Thymus (tissue), 11 donors: ENCODE results near the gene KRT80. TPM values are rescaled to one million over a fixed set of nuclear protein-coding genes. Genes with fewer than 3 reads are reported as not detected.

Source experiments
- DNase-seq, 9 donors: peaks; one replicate each; pipeline ENCODE4 v3.0.0-alpha.2; 2013; ENCODE audit warnings: low spot score in 9 of 9, low read depth in 6 of 9, missing footprints in 1 of 9
- H3K27ac ChIP-seq, 2 donors: one replicate each; pipeline ENCODE4 v1.5.1; 2013; ENCODE audit warnings: control low read depth in 1 of 2, low read depth in 1 of 2, low read length in 1 of 2, mild to moderate bottlenecking in 1 of 2, moderate library complexity in 1 of 2
- H3K27me3 ChIP-seq, 2 donors: one replicate each; pipeline ENCODE4 v1.5.1; 2013; ENCODE audit warnings: low read length in 1 of 2; ENCODE audit not compliant: control insufficient read depth in 2 of 2, insufficient read depth in 1 of 2
- H3K36me3 ChIP-seq, 2 donors: one replicate each; pipeline ENCODE4 v1.5.1; 2013; ENCODE audit warnings: low read length in 1 of 2, mild to moderate bottlenecking in 1 of 2, moderate library complexity in 1 of 2; ENCODE audit not compliant: control insufficient read depth in 2 of 2, insufficient read depth in 2 of 2
- H3K4me1 ChIP-seq, 2 donors: one replicate each; pipeline ENCODE4 v1.5.1; 2013; ENCODE audit warnings: low read length in 2 of 2; ENCODE audit not compliant: control insufficient read depth in 2 of 2, insufficient read depth in 2 of 2
- H3K4me3 ChIP-seq, 2 donors: one replicate each; pipeline ENCODE4 v1.5.1; 2013; ENCODE audit warnings: low read length in 2 of 2, control low read depth in 1 of 2, mild to moderate bottlenecking in 1 of 2
- H3K9me3 ChIP-seq, 2 donors: one replicate each; pipeline ENCODE4 v1.5.1; 2013; ENCODE audit warnings: low read length in 1 of 2, mild to moderate bottlenecking in 1 of 2; ENCODE audit not compliant: control insufficient read depth in 2 of 2, insufficient read depth in 1 of 2
- WGBS: extraction: QIAGEN DNeasy Blood & Tissue Kit; methylation state at CpG from one replicate; pipeline ENCODE4 v1.1.7; 2013; 5-methylcytosine and 5-hydroxymethylcytosine counted together
- polyA plus RNA-seq: library from polyadenylated mRNA; stranded (reverse); fragments of 200-250 nt; gene quantifications from one replicate; pipeline ENCODE4 v1.2.3, GENCODE V29; 2013
- total RNA-seq: library from RNA; stranded (reverse); fragments of 120-200 nt; gene quantifications from one replicate; pipeline ENCODE4 v1.2.4, GENCODE V29; 2013
- donor health status: healthy.

The KRT80 gene
- total and polyA plus RNA-seq, 2 donors, result 0.14 to 4.8 TPM

DNA sequence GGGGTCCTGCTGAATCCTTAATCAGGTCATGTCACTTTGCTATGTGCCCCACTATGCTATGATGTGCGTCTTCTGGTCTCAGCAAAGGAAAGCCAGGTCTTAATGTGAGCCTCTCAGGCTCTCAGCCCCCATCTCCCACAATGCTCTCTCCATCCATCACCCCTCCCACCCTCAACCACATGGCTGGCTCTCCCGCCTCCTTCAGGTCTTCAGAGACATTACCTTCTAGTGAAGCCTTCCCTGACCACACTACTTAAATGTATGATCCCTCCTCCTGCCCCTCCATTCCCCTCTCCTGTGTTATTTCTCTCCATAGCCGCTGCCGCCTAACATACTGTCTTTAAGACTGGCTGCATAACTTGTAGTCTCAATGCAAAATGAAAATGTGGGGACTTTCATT, 50.5 kb downstream of the KRT80 start:
- Histone ChIP-seq H3K9me3 (no peaks in the 10 kb centered on the region), H3K27ac (no peak overlapping the region), H3K27me3 (peaks cover 0 to 8% of the 10 kb centered on the region in 2 donors), H3K36me3 (no peaks in the 10 kb centered on the region), H3K4me3 (no peak overlapping the region), H3K4me1 (no peaks in the 10 kb centered on the region)
- no peak for DNase-seq
- WGBS, result 95% methylated on average over 4 of the region's 4 CpGs

DNA sequence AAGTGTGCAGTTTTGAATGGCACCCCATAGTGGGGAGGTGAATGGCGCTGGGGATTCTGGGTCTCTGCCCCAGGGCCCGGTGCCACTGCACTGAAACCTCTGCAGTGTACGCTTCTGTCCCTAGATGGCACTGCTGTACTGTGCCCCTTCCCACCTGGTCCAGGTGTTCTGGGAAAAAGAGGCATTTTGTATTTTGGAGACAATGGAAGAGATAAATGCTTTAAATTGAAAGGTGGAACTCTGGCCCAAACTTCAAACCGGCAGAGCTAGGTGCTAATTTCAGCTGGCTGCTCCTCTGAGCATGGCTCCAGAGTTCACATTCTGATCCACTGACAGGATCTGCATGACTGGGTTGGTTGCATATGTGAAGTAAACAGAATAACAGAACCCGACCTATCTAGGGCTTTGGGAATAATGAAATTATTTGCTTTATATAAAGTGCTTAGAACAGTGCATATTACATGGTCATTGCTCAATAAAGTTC, 52.2 kb downstream of the KRT80 start:
- no peaks in the 10 kb centered on the region for H3K36me3 ChIP-seq
- H3K9me3 ChIP-seq, result no peaks in the 10 kb centered on the region
- 41% methylated on average over 5 of the region's 5 CpGs for WGBS
- H3K27me3 ChIP-seq, result peaks cover 0 to 8% of the 10 kb centered on the region in 2 donors
- no peak overlapping the region for H3K4me3 ChIP-seq
- H3K27ac ChIP-seq, result no peak overlapping the region
- peak in 3 of 9 donors; percentile 38 to 52 (median 49) for DNase-seq
- H3K4me1 ChIP-seq, result no peaks in the 10 kb centered on the region

DNA sequence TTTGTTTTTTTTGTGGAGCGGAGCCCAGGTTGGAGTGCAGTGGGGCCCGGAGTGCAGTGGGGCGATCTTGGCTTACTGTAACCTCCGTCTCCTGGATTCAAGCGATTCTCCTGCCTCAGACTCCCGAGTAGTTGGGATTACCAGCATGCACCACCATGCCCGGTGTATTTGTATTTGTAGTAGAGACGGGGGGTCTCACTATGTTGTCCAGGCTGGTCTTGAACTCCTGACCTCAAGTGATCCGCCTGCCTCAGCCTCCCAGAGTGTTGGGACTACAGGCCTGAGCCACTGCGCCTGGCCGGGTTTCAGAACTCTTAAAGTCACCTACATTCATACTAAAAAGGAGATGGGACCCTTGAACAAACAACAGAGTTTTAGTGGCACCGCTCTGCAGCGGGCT, 52.7 kb downstream of the KRT80 start:
- Histone ChIP-seq H3K27me3 (peaks cover 0 to 8% of the 10 kb centered on the region in 2 donors), H3K9me3 (no peaks in the 10 kb centered on the region), H3K4me1 (no peaks in the 10 kb centered on the region), H3K4me3 (no peak overlapping the region), H3K27ac (no peak overlapping the region), H3K36me3 (no peaks in the 10 kb centered on the region)
- 93% methylated on average over 13 of the region's 13 CpGs for WGBS
- DNase-seq, result no peak

DNA sequence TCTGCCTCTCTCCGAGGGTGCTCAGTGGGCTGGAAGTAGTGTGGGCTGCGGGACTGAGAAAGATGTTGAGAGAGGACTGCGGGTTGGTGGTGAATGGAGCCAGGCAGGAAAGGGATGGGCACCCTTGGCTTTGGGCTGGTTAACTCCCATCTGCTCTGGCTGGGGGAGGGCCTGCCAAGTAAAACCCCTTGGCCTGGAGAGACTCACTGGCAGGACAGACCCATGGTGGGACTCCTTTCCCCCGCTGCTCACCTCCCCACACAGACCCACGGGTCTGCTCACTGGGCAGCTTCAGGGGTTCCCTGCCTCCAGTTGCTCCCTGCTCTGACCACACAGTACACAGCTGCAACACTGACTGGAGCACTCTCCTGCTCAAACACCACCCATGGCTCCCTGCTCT, 54.1 kb downstream of the KRT80 start:
- H3K27me3 ChIP-seq, result peaks cover 0 to 11% of the 10 kb centered on the region in 2 donors
- no peak overlapping the region for H3K4me3 ChIP-seq
- H3K36me3 ChIP-seq, result no peaks in the 10 kb centered on the region
- no peak overlapping the region for H3K27ac ChIP-seq
- DNase-seq, result no peak
- WGBS, result 96% methylated on average over 5 of the region's 5 CpGs
- H3K9me3 ChIP-seq, result no peaks in the 10 kb centered on the region
- no peaks in the 10 kb centered on the region for H3K4me1 ChIP-seq

DNA sequence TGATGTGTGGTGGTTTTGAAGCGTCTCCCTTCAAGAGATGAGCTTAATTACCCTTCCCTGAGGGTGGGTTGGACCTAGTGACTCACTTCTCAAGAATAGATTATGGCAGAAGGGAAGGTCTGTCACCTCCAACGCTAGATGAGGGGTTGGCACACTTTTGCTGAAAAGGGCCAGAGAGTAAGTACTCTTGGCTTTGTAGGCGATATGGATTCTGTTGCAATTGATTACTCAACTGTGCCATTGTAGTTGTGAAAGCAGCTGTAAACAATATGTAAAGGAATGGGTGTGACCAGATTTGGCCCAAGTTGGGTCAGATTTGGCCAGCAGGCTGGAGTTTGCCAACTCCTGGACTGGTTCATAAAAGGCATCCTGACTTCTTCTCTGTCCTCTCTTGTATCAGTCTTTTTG, 59.1 kb downstream of the KRT80 start:
- Histone ChIP-seq H3K27ac (no peak overlapping the region), H3K4me1 (no peaks in the 10 kb centered on the region), H3K4me3 (no peak overlapping the region), H3K27me3 (peaks cover 0 to 16% of the 10 kb centered on the region in 2 donors), H3K9me3 (no peaks in the 10 kb centered on the region), H3K36me3 (no peaks in the 10 kb centered on the region)
- no peak for DNase-seq
- 94% methylated on average over 3 of the region's 3 CpGs for WGBS

DNA sequence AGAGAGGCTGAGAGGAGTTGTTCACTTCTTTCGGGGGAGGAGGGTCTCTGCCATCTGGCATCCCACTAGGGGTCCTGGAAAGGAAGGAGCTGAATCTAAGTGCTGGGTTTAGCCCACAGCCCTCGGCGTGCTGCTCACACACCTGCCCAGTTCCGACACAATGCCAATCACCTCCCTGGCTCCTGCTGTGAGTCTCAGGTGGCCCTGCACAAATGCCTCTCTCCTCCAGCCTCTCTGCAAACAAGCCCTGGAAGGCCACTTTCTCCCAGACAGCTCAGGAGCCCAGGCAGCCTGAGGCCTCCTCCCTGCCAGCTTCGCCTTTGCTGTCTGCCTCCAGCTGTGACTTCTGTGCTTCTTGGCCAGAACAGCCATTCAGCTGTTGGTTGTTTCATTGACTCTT, 61.1 kb downstream of the KRT80 start:
- DNase-seq, result no peak
- Histone ChIP-seq H3K4me1 (peaks cover 0 to 7% of the 10 kb centered on the region in 2 donors), H3K27ac (no peak overlapping the region), H3K27me3 (peaks cover 0 to 31% of the 10 kb centered on the region in 2 donors), H3K36me3 (no peaks in the 10 kb centered on the region), H3K9me3 (no peaks in the 10 kb centered on the region), H3K4me3 (no peak overlapping the region)
- 92% methylated on average over 5 of the region's 5 CpGs for WGBS

DNA sequence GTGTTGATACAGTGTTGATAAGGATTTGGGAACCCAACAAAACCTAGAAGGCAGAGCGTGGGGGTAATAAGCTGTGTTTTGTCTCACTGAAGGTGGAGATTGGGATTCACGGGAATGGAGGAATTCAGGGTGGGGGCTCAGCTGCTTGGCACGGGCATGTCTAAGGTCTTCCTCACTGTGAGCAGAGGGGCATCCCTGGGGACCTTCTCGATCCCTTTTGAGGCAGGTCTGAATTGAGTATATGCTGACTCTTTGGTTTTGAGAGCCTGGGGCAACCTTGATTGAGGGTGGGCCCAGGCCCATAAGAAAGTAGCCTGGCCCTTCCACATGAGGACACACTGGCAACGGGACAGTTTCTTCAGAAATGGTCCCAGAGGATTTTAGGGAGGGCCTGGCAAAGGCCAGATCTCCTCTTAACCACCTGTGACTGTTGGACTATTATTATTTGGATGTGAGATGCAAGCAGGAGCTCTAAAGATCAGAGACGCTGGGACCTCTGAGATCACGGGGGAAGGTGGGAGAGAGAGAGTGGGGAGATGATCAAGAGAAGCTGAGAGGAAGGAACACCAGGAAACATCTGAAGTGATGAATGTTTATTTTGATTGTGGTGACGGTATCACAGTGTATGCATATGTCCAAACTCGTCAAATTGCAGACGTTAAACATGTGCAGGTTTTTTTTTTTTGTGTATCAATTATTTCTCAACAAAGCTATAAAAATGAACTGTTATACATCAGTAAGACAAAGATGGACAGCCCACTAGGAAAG, 63.9 kb downstream of the KRT80 start:
- Histone ChIP-seq H3K4me3 (no peak overlapping the region), H3K36me3 (no peaks in the 10 kb centered on the region), H3K4me1 (peaks cover 0 to 12% of the 10 kb centered on the region in 2 donors), H3K27ac (no peak overlapping the region), H3K9me3 (no peaks in the 10 kb centered on the region), H3K27me3 (peaks cover 0 to 33% of the 10 kb centered on the region in 2 donors)
- 53% methylated on average over 10 of the region's 10 CpGs for WGBS
- DNase-seq, result no peak

DNA sequence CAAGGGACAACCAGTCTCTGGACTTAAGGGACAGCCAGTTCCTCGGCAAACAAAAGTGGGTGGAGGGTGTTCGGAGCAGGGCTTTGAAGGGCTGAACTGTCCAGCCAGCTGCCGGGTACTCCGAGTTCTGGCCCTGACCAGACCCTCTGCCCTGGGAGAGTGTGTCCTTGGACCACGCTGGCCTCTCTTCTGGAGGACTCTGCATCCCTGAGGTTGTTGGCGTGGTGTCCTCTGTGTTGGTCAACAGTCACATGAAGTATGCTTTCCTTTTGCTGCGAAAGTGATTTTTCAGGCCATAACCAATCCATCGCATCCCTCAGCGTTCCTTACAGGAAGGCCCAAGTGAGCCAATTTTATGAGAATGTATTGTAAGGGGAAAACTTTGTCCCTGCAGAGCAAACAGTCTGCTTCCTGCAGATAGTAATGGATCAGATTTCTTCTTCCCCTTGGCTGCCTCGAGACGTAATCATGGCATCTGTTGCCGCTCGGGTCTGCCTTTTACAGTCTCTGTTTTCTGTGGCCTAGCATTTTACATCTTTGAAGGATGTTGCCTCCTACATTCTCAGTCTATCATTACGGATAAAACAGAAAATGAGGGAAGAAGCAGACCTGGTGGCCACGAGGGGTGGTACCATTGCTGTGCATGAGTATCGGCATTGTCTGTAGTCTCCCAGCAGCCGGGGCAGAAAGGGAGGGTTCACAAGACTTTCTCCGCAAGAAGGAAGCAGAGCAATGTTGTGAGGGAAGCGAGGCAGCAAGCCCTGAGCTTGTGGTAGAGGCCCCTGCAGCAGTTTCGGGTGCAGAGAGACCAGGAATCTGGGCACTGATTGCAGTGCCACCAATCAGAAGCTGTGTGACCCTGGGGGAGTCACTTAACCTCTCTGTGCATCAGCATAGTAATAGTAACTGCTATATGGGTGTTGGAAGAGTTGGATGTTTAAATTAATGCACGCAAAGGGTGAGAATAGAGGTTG, 64.9 kb downstream of the KRT80 start:
- Histone ChIP-seq H3K4me3 (no peak overlapping the region), H3K4me1 (peaks cover 0 to 15% of the 10 kb centered on the region in 2 donors), H3K27ac (no peak overlapping the region), H3K36me3 (no peaks in the 10 kb centered on the region), H3K9me3 (no peaks in the 10 kb centered on the region), H3K27me3 (peaks cover 0 to 32% of the 10 kb centered on the region in 2 donors)
- no peak for DNase-seq
- 63% methylated on average over 21 of the region's 21 CpGs for WGBS
